MCF 10A (cell line): ENCODE measurements around the gene AKAP13. TPM values are rescaled to one million over a fixed set of nuclear protein-coding genes. Genes with fewer than 3 reads are reported as not detected.

Source experiments
- BruUV-seq: library from RNA; stranded (reverse); fragments of 400-500 nt; replicated peaks from 2 replicates; lab custom pipeline; 2021; lab: Mats Ljungman, UMichigan
- CTCF ChIA-PET: fragments of 300-600 bp; sonication (Branson Sonifier 250); formaldehyde crosslinking; extraction: SDS; loops from one replicate; lab custom pipeline; 2021; ENCODE audit warnings: antibody characterized with exemption, inconsistent platforms; lab: Yijun Ruan, JAX
- POLR2A ChIA-PET: fragments of 300-600, 350-650 bp; sonication (Branson Sonifier 250); formaldehyde crosslinking; extraction: SDS; loops from one replicate; lab custom pipeline; 2020; ENCODE audit warnings: antibody characterized with exemption, inconsistent platforms; lab: Yijun Ruan, JAX
- DNase-seq: peaks from one replicate; pipeline ENCODE4 v3.0.0-alpha.2; 2018; ENCODE audit not compliant: unreplicated experiment
- H3K27ac Mint-ChIP-seq: one replicate; pipeline ENCODE4 v1.8.0; 2022; ENCODE audit warnings: mild to moderate bottlenecking, low read depth, mixed read lengths; ENCODE audit not compliant: unreplicated experiment
- H3K27me3 Mint-ChIP-seq: one replicate; pipeline ENCODE4 v1.8.0; 2022; ENCODE audit warnings: mixed read lengths; ENCODE audit not compliant: insufficient read depth, unreplicated experiment
- H3K36me3 Mint-ChIP-seq: one replicate; pipeline ENCODE4 v1.8.0; 2022; ENCODE audit warnings: mild to moderate bottlenecking, moderate library complexity, mixed read lengths; ENCODE audit not compliant: insufficient read depth, unreplicated experiment
- H3K4me1 Mint-ChIP-seq: one replicate; pipeline ENCODE4 v1.8.0; 2022; ENCODE audit warnings: mixed read lengths; ENCODE audit not compliant: insufficient read depth, unreplicated experiment
- H3K4me3 Mint-ChIP-seq: one replicate; pipeline ENCODE4 v1.8.0; 2022; ENCODE audit warnings: mild to moderate bottlenecking, moderate library complexity, mixed read lengths; ENCODE audit not compliant: unreplicated experiment
- H3K9me3 Mint-ChIP-seq: one replicate; pipeline ENCODE4 v1.8.0; 2022; ENCODE audit warnings: mixed read lengths; ENCODE audit not compliant: unreplicated experiment
- CTCF ChIP-seq: fragments of 200-600 bp; IDR thresholded peaks from one replicate; pipeline ENCODE4 v1.8.0; 2022; ENCODE audit warnings: antibody characterized with exemption, mild to moderate bottlenecking; ENCODE audit not compliant: unreplicated experiment
- intact Hi-C: fragments of 100-400 bp; cut with micrococcal nuclease; formaldehyde crosslinking; loops from 2 replicates; pipeline ENCODE4 v1.14.1; 2022
- total RNA-seq: library from RNA; stranded (reverse); gene quantifications from 2 replicates; pipeline ENCODE4 v1.2.3, GENCODE V29; 2022

Gene AKAP13
- total RNA-seq, 1 experiment from 2014 or later: 65.7 TPM

DNA sequence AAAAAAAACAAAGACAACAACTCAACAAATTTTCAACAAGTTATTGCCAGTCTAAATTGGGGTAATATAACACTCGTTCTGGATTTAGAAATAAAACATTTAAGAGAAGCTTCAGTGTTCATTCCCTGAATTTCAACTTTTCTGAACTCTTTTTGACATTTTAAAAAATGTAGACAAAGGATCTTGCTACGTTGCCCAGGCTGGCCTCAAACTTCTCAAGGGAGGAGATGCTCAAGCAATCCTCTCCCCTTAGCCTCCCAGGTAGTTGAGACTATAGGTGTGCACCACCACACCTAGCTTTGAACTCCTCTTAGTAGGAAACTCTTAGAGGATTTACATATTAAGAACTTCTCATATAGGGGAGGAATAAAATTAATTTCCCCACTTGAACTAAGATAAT, 91.9 kb downstream of the AKAP13 start:
- Mint-ChIP-seq H3K27me3 (no peaks in the 10 kb centered on the region), H3K36me3 (peaks cover 11% of the 10 kb centered on the region), H3K4me1 (peaks cover 33% of the 10 kb centered on the region), H3K4me3 (no peak overlapping the region), H3K9me3 (no peaks in the 10 kb centered on the region), H3K27ac (no peak overlapping the region)
- BruUV-seq: no TSS peak
- TF ChIP-seq CTCF: no peak
- DNase-seq: no peak
- intact Hi-C loops: no loop called here
- ChIA-PET CTCF (interaction anchor here (0.5 to 3.6 kb wide), 7 partner anchors 10 to 141 kb away, joined by 3 to 22 read pairs (median 5); no protein-coding TSS in a partner anchor), POLR2A (interaction anchor here (0.6 kb wide), 1 partner anchor 119 kb away, joined by 3 read pairs; no protein-coding TSS in a partner anchor)

DNA sequence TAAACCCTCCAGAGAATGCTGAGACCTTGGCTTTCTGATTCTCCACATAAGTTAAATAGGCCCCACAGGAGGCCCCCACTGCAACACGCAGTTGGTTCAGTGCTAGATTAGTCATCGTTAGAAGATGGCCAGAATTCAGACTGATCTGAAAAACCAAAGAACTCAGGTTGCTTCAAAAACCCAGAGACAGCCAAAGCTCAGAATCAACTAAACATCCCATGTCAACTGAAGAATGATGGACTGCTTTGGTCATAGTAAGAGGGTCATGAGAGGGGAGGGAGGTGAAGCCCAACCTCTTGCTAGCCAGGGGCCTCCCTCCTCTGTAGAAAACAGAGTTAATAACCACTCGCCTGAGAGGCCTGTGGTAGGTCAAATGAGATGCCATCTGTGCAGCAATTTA, 93.1 kb downstream of the AKAP13 start:
- DNase-seq: no peak
- no peak overlapping the region for H3K27ac Mint-ChIP-seq
- no peaks in the 10 kb centered on the region for H3K27me3 Mint-ChIP-seq
- intact Hi-C loops: no loop called here
- TF ChIP-seq CTCF: no peak
- no TSS peak for BruUV-seq
- H3K9me3 Mint-ChIP-seq: no peaks in the 10 kb centered on the region
- ChIA-PET CTCF (interaction anchor here (0.6 to 3.6 kb wide), 4 partner anchors 12 to 178 kb away, joined by 3 to 22 read pairs (median 3); no protein-coding TSS in a partner anchor), POLR2A (interaction anchor here (0.6 kb wide), 1 partner anchor 25 kb away, joined by 3 read pairs; no protein-coding TSS in a partner anchor)
- H3K4me3 Mint-ChIP-seq: no peak overlapping the region
- H3K4me1 Mint-ChIP-seq: peaks cover 41% of the 10 kb centered on the region
- peaks cover 11% of the 10 kb centered on the region for H3K36me3 Mint-ChIP-seq

DNA sequence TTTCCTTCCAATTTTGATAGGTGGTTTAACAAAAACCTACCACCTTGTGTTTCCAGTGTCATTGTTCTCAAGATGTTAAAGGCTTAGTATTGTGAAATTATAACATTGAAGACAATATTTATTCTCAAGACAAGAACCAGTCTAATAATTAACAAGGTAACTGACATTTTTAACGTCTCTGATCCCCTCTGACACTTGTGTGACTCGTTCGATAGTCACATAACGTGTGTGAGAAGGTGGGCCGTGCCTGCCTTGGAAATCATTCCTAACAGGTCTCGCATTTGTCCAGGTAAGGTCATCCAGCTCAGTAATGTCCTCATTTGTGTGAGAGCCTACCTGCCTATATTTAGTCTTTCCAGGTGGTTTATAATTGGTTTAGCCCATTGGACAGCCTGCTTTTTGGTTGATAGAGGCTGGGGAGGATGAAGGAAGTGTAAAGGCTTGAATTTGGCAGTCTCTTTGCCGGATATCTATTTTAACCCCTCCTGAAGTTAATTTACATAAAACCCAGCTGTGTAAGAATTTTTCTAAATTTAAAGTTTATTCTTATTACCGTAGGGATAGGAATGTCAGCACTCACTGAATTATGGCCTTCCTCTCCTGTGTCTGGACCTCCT, 94.4 kb downstream of the AKAP13 start:
- Mint-ChIP-seq H3K4me1 (peaks cover 55% of the 10 kb centered on the region), H3K27ac (no peak overlapping the region), H3K9me3 (no peaks in the 10 kb centered on the region), H3K36me3 (peaks cover 11% of the 10 kb centered on the region), H3K27me3 (no peaks in the 10 kb centered on the region), H3K4me3 (no peak overlapping the region)
- CTCF ChIA-PET: interaction anchor here (0.8 to 2.8 kb wide), 6 partner anchors 9 to 172 kb away, joined by 3 to 22 read pairs (median 4); no protein-coding TSS in a partner anchor
- no peak for TF ChIP-seq CTCF
- DNase-seq: no peak
- POLR2A ChIA-PET: interaction anchor here (1.3 to 1.6 kb wide), 2 partner anchors 13 to 144 kb away, joined by 3 to 4 read pairs; no protein-coding TSS in a partner anchor
- no TSS peak for BruUV-seq
- intact Hi-C loops: no loop called here

GRCh38 chr15:85475317-85475701, 94.9 kb downstream of the AKAP13 start:
- DNase-seq: no peak
- peaks cover 11% of the 10 kb centered on the region for H3K36me3 Mint-ChIP-seq
- no peaks in the 10 kb centered on the region for H3K27me3 Mint-ChIP-seq
- ChIA-PET POLR2A (interaction anchor here (1.0 to 1.6 kb wide), 3 partner anchors 13 to 145 kb away, joined by 3 to 4 read pairs (median 4); no protein-coding TSS in a partner anchor), CTCF (interaction anchor here (0.8 to 2.8 kb wide), 6 partner anchors 9 to 172 kb away, joined by 3 to 22 read pairs (median 4); no protein-coding TSS in a partner anchor)
- BruUV-seq: no TSS peak
- no peak for TF ChIP-seq CTCF
- intact Hi-C loops: no loop called here
- H3K27ac Mint-ChIP-seq: peak overlapping the region; percentile 7
- H3K4me3 Mint-ChIP-seq: no peak overlapping the region
- H3K4me1 Mint-ChIP-seq: peaks cover 55% of the 10 kb centered on the region
- no peaks in the 10 kb centered on the region for H3K9me3 Mint-ChIP-seq
